OCI-LY7 (cell line): Measurements from ENCODE around the gene CAV3. TPM values are rescaled to one million over a fixed set of nuclear protein-coding genes. Genes with fewer than 3 reads are reported as not detected.

Experiments
- BruUV-seq: library from RNA; stranded (reverse); fragments of 400-500 nt; replicated peaks from 2 replicates; lab custom pipeline; 2021; lab: Mats Ljungman, UMichigan
- CTCF ChIA-PET: fragments of 300-600 bp; sonication (Branson Sonifier 250); formaldehyde crosslinking; loops from one replicate; lab custom pipeline; 2022; ENCODE audit warnings: antibody characterized with exemption; ENCODE audit not compliant: unreplicated experiment; lab: Charles Lee
- POLR2A ChIA-PET: fragments of 300-600 bp; sonication (Branson Sonifier 250); formaldehyde crosslinking; loops from one replicate; lab custom pipeline; 2022; ENCODE audit warnings: antibody characterized with exemption; lab: Charles Lee
- DNase-seq: peaks from one replicate; pipeline ENCODE4 v3.0.0-alpha.2; 2015; ENCODE audit warnings: low spot score
- H2AFZ ChIP-seq: fragments of 200-600 bp; sonication (generic), shearing (Covaris generic); 2 replicates; pipeline ENCODE4 v1.6.1; 2014; ENCODE audit warnings: mild to moderate bottlenecking, antibody characterized with exemption, low read length, moderate library complexity
- H3K27ac ChIP-seq: fragments of 200-600 bp; sonication (generic); 2 replicates; pipeline ENCODE4 v1.5.1; 2014; ENCODE audit warnings: mixed run types, low read depth, mild to moderate bottlenecking, moderate library complexity, low read length, inconsistent platforms; ENCODE audit not compliant: poor library complexity, severe bottlenecking
- H3K36me3 ChIP-seq: fragments of 200-600 bp; sonication (generic); 2 replicates; pipeline ENCODE4 v1.6.1; 2014; ENCODE audit warnings: mild to moderate bottlenecking, antibody characterized with exemption, low read length, moderate library complexity, mixed read lengths; ENCODE audit not compliant: insufficient read depth
- H3K4me1 ChIP-seq: fragments of 200-600 bp; sonication (generic); 2 replicates; pipeline ENCODE4 v1.5.1; 2014; ENCODE audit warnings: mild to moderate bottlenecking, low read length; ENCODE audit not compliant: insufficient read depth, poor library complexity, severe bottlenecking
- H3K4me2 ChIP-seq: fragments of 200-600 bp; sonication (generic); 2 replicates; pipeline ENCODE4 v1.6.1; 2014; ENCODE audit warnings: mild to moderate bottlenecking, low read length
- H3K4me3 ChIP-seq: fragments of 200-600 bp; sonication (generic); 2 replicates; pipeline ENCODE4 v1.5.1; 2014; ENCODE audit warnings: mild to moderate bottlenecking, low read depth, low read length; ENCODE audit not compliant: poor library complexity, severe bottlenecking
- H3K79me2 ChIP-seq: fragments of 200-600 bp; sonication (generic); 2 replicates; pipeline ENCODE4 v1.6.1; 2016; ENCODE audit warnings: low read depth, mild to moderate bottlenecking, low read length, moderate library complexity, mixed read lengths; ENCODE audit not compliant: insufficient read depth
- H3K9me2 ChIP-seq: fragments of 200-600 bp; sonication (generic); 2 replicates; pipeline ENCODE4 v1.6.1; 2016; ENCODE audit warnings: mild to moderate bottlenecking, low read length, mixed read lengths; ENCODE audit not compliant: insufficient read depth
- H3K9me3 ChIP-seq: fragments of 200-600 bp; sonication (generic); 2 replicates; pipeline ENCODE4 v1.6.1; 2014; ENCODE audit warnings: mild to moderate bottlenecking, mixed run types, low read length, mixed read lengths
- H4K20me1 ChIP-seq: fragments of 200-600 bp; sonication (generic); 2 replicates; pipeline ENCODE4 v1.6.1; 2014; ENCODE audit warnings: mild to moderate bottlenecking, antibody characterized with exemption, low read length, moderate library complexity, mixed read lengths; ENCODE audit not compliant: insufficient read depth
- CTCF ChIP-seq: fragments of 200-600 bp; sonication (generic); conservative IDR thresholded peaks from 2 replicates; pipeline ENCODE4 v1.5.1; 2014; ENCODE audit warnings: mild to moderate bottlenecking, antibody characterized with exemption, low read length, moderate library complexity, mixed read lengths
- EZH2phosphoT487 ChIP-seq: fragments of 200-600 bp; sonication (generic); IDR thresholded peaks from 2 replicates; pipeline ENCODE4 v1.6.1; 2018; ENCODE audit warnings: low read depth, borderline replicate concordance, mild to moderate bottlenecking, mixed run types, antibody characterized with exemption, low read length, moderate library complexity, mixed read lengths
- intact Hi-C: fragments of 100-400 bp; cut with micrococcal nuclease; formaldehyde crosslinking; loops from one replicate; pipeline ENCODE4 v1.10.0; 2022; ENCODE audit not compliant: unreplicated experiment
- total RNA-seq, 2 experiments: library from RNA; depleted of rRNA in 1 of 2; stranded (reverse); fragments of >200 nt in 1 of 2; shearing (Covaris generic) in 1 of 2; gene quantifications; 2 replicates each; pipeline ENCODE4 v1.2.3, GENCODE V29; 2014 to 2022

Gene CAV3
- total RNA-seq, 2 experiments from 2014 or later: not detected

- H3K79me2 ChIP-seq: no peaks in the 10 kb centered on the region
- H3K9me2 ChIP-seq: no peaks in the 10 kb centered on the region
- no peak for DNase-seq
- H3K4me3 ChIP-seq: no peak overlapping the region
- no peaks in the 10 kb centered on the region for H3K9me3 ChIP-seq
- ChIA-PET CTCF (no interaction called here), POLR2A (no interaction called here)
- no peak overlapping the region for H2AFZ ChIP-seq
- H4K20me1 ChIP-seq: no peaks in the 10 kb centered on the region
- H3K36me3 ChIP-seq: no peaks in the 10 kb centered on the region
- no peak overlapping the region for H3K27ac ChIP-seq
- H3K4me1 ChIP-seq: no peaks in the 10 kb centered on the region
- no peak for TF ChIP-seq EZH2phosphoT487
- intact Hi-C loops: no loop called here
- BruUV-seq: no TSS peak
- H3K4me2 ChIP-seq: no peak overlapping the region
Observed at GRCh38 chr3:8727605-8728512, 5.7 kb upstream of the CAV3 start.

GRCh38 chr3:8729479-8729878 lies 4.1 kb upstream of the CAV3 start:
- Histone ChIP-seq H3K27ac (no peak overlapping the region), H3K4me3 (no peak overlapping the region), H3K36me3 (no peaks in the 10 kb centered on the region), H2AFZ (no peak overlapping the region), H3K4me1 (no peaks in the 10 kb centered on the region), H3K4me2 (no peak overlapping the region), H3K79me2 (no peaks in the 10 kb centered on the region), H3K9me2 (no peaks in the 10 kb centered on the region), H4K20me1 (no peaks in the 10 kb centered on the region), H3K9me3 (no peaks in the 10 kb centered on the region)
- ChIA-PET CTCF (no interaction called here), POLR2A (interaction anchor here (0.6 kb wide), 1 partner anchor 93 kb away, joined by 3 read pairs; no protein-coding TSS in a partner anchor)
- BruUV-seq: no TSS peak
- intact Hi-C loops: no loop called here
- TF ChIP-seq EZH2phosphoT487 (no peak), CTCF (no peak)
- DNase-seq: no peak

- Histone ChIP-seq H3K4me3 (no peak overlapping the region), H3K4me1 (no peaks in the 10 kb centered on the region), H3K9me2 (no peaks in the 10 kb centered on the region), H3K36me3 (no peaks in the 10 kb centered on the region), H2AFZ (no peak overlapping the region), H4K20me1 (no peaks in the 10 kb centered on the region), H3K27ac (no peak overlapping the region), H3K4me2 (no peak overlapping the region), H3K79me2 (no peaks in the 10 kb centered on the region), H3K9me3 (no peaks in the 10 kb centered on the region)
- ChIA-PET CTCF (no interaction called here), POLR2A (no interaction called here)
- no peak for DNase-seq
- no TSS peak for BruUV-seq
- intact Hi-C loops: no loop called here
- TF ChIP-seq EZH2phosphoT487: no peak
- no peak for TF ChIP-seq CTCF
Observed at GRCh38 chr3:8730656-8731055, 2.9 kb upstream of the CAV3 start.
